ENCODE results near the gene ASMTL.
A peak's percentile ranks its signal among the peaks of the same experiment; 100 is the strongest.

Gene ASMTL

DNA sequence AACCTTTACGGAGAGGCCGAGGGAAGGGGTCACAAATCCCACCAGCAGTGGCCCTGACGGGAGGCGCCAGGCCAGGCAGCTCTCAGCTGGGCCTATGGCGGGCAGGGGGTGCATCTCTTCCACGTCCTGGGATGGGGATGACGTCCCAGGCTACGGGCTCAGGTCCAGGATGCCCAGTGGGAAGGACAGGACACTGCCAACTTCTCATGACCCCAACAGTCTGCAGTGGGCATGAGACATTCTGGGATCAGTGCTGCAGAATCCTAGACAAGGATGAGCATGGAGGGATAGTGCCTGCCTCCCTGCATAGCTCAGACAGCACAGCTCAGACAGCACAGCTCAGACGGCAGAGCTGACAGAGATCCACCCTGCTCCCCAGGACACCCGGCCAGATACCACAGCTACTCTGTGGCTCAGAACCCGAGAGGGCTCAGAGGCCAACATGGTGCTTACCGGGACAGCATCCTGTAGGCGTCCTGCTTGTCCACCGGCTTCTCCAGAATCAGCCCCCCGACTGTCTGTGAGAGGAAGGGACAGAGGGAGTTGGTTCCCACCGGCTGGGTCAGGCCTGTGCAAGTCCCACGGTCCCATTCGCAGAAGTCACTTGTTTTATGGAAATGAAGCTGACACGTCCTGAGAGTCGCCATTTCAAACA, 17.3 kb downstream of the ASMTL start:
- ATAC-seq = no peak; the same call in 1 of the 3 replicates
- TF ChIP-seq GLIS3 (CRISPR knock-in tag; IDR thresholded peaks at IDR 0.05) (no peak), OSR1 (CRISPR knock-in tag; IDR thresholded peaks at IDR 0.05) (no peak), ZNF8 (CRISPR knock-in tag; IDR thresholded peaks at IDR 0.05) (no peak), ZC3H10 (CRISPR knock-in tag; IDR thresholded peaks at IDR 0.05) (no peak), ZNF70 (CRISPR knock-in tag; IDR thresholded peaks at IDR 0.05) (no peak), ARNTL (CRISPR knock-in tag; IDR thresholded peaks at IDR 0.05; ENCODE audit: borderline replicate concordance, low read depth) (no peak), ZNF565 (CRISPR knock-in tag; conservative IDR thresholded peaks at IDR 0.05; ENCODE audit: low read depth) (no peak)
- TF ChIP-seq, protein P1, sequence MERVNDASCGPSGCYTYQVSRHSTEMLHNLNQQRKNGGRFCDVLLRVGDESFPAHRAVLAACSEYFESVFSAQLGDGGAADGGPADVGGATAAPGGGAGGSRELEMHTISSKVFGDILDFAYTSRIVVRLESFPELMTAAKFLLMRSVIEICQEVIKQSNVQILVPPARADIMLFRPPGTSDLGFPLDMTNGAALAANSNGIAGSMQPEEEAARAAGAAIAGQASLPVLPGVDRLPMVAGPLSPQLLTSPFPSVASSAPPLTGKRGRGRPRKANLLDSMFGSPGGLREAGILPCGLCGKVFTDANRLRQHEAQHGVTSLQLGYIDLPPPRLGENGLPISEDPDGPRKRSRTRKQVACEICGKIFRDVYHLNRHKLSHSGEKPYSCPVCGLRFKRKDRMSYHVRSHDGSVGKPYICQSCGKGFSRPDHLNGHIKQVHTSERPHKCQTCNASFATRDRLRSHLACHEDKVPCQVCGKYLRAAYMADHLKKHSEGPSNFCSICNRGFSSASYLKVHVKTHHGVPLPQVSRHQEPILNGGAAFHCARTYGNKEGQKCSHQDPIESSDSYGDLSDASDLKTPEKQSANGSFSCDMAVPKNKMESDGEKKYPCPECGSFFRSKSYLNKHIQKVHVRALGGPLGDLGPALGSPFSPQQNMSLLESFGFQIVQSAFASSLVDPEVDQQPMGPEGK (CRISPR knock-in tag; IDR thresholded peaks at IDR 0.05; ENCODE audit: borderline replicate concordance) = no peak
- TF ChIP-seq, protein P2, sequence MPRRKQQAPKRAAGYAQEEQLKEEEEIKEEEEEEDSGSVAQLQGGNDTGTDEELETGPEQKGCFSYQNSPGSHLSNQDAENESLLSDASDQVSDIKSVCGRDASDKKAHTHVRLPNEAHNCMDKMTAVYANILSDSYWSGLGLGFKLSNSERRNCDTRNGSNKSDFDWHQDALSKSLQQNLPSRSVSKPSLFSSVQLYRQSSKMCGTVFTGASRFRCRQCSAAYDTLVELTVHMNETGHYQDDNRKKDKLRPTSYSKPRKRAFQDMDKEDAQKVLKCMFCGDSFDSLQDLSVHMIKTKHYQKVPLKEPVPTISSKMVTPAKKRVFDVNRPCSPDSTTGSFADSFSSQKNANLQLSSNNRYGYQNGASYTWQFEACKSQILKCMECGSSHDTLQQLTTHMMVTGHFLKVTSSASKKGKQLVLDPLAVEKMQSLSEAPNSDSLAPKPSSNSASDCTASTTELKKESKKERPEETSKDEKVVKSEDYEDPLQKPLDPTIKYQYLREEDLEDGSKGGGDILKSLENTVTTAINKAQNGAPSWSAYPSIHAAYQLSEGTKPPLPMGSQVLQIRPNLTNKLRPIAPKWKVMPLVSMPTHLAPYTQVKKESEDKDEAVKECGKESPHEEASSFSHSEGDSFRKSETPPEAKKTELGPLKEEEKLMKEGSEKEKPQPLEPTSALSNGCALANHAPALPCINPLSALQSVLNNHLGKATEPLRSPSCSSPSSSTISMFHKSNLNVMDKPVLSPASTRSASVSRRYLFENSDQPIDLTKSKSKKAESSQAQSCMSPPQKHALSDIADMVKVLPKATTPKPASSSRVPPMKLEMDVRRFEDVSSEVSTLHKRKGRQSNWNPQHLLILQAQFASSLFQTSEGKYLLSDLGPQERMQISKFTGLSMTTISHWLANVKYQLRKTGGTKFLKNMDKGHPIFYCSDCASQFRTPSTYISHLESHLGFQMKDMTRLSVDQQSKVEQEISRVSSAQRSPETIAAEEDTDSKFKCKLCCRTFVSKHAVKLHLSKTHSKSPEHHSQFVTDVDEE (CRISPR knock-in tag; IDR thresholded peaks at IDR 0.05) = no peak

DNA sequence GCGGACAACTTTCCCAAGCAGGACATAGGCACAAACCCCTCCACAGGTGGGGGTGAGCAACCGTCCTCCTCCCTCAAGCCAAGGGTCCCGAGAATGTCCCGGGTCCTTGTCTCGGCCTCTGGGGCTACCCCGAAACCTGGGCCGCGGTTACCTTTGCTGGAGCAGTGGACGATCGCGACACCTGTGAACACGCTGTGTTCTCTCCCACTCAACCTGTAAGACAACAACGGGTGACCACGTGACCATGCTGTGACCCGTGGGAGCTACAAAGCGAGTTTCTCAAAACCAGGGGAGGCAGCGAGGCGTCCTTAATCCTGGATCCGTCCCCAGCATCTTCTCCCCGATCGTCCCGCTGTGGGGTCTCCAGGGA, 17.9 kb downstream of the ASMTL start:
- ATAC-seq = no peak
- TF ChIP-seq SNAI2 (CRISPR knock-in tag; IDR thresholded peaks at IDR 0.05) (no peak), RARB (CRISPR knock-in tag; IDR thresholded peaks at IDR 0.05) (no peak)

DNA sequence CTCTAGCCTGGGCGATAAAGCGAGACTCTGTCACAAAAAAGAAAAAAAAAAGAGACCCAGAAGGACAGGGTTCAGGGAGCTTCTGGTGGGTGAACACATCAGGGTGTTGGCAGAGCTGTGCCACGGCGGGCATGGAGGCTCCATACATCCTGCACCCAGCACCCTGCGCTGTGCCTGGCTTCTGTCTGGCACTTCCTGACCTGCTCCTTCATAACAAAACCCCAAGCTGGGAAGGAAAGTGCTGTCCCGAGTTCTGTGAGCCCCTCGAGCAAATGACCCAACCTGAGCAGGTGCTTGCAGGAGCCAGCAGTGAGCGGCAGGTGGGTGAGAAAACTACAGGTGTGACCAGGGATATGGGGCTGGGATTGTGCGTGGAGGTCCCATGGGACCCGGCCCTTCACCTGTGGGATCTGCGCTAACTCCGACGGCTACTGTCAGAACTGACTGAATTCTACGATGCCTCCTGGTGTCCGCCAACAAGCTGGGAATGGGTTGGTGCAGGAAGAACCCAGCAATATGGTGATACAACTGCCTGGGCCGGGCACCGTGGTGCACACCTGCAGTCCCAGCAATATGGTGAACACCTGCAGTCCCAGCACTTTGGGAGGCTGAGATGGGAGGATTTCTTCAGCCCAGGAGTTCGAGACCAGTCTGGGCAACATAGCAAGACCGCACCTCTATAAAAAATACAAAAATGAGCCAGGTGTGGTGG, 18.9 kb downstream of the ASMTL start:
- TF ChIP-seq, protein P3, sequence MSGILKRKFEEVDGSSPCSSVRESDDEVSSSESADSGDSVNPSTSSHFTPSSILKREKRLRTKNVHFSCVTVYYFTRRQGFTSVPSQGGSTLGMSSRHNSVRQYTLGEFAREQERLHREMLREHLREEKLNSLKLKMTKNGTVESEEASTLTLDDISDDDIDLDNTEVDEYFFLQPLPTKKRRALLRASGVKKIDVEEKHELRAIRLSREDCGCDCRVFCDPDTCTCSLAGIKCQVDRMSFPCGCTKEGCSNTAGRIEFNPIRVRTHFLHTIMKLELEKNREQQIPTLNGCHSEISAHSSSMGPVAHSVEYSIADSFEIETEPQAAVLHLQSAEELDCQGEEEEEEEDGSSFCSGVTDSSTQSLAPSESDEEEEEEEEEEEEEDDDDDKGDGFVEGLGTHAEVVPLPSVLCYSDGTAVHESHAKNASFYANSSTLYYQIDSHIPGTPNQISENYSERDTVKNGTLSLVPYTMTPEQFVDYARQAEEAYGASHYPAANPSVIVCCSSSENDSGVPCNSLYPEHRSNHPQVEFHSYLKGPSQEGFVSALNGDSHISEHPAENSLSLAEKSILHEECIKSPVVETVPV (CRISPR knock-in tag; IDR thresholded peaks at IDR 0.05) = no peak
- TF ChIP-seq ZFP30 (CRISPR knock-in tag; IDR thresholded peaks at IDR 0.05) (no peak), SNAI2 (CRISPR knock-in tag; IDR thresholded peaks at IDR 0.05) (no peak), ZFP3 (CRISPR knock-in tag; IDR thresholded peaks at IDR 0.05) (no peak), CSDC2 (CRISPR knock-in tag; IDR thresholded peaks at IDR 0.05) (no peak), TOX (CRISPR knock-in tag; IDR thresholded peaks at IDR 0.05; ENCODE audit: borderline replicate concordance) (no peak), GLIS3 (CRISPR knock-in tag; IDR thresholded peaks at IDR 0.05) (no peak), ISL1 (CRISPR knock-in tag; IDR thresholded peaks at IDR 0.05) (no peak), RARB (CRISPR knock-in tag; IDR thresholded peaks at IDR 0.05) (no peak), ZNF565 (CRISPR knock-in tag; conservative IDR thresholded peaks at IDR 0.05; ENCODE audit: low read depth) (no peak), ZC3H10 (CRISPR knock-in tag; IDR thresholded peaks at IDR 0.05) (no peak), ZNF8 (CRISPR knock-in tag; IDR thresholded peaks at IDR 0.05) (no peak), OSR1 (CRISPR knock-in tag; IDR thresholded peaks at IDR 0.05) (no peak), ARNTL (CRISPR knock-in tag; IDR thresholded peaks at IDR 0.05; ENCODE audit: borderline replicate concordance, low read depth) (no peak), BACH2 (CRISPR knock-in tag; IDR thresholded peaks at IDR 0.05; ENCODE audit: borderline replicate concordance) (no peak)
- TF ChIP-seq, protein P4, sequence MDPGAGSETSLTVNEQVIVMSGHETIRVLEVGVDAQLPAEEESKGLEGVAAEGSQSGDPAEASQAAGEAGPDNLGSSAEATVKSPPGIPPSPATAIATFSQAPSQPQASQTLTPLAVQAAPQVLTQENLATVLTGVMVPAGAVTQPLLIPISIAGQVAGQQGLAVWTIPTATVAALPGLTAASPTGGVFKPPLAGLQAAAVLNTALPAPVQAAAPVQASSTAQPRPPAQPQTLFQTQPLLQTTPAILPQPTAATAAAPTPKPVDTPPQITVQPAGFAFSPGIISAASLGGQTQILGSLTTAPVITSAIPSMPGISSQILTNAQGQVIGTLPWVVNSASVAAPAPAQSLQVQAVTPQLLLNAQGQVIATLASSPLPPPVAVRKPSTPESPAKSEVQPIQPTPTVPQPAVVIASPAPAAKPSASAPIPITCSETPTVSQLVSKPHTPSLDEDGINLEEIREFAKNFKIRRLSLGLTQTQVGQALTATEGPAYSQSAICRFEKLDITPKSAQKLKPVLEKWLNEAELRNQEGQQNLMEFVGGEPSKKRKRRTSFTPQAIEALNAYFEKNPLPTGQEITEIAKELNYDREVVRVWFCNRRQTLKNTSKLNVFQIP (CRISPR knock-in tag; IDR thresholded peaks at IDR 0.05; ENCODE audit: borderline replicate concordance, low read depth) = no peak
- TF ChIP-seq, protein P2 (CRISPR knock-in tag; IDR thresholded peaks at IDR 0.05) = no peak
- TF ChIP-seq, protein P1 (CRISPR knock-in tag; IDR thresholded peaks at IDR 0.05; ENCODE audit: borderline replicate concordance) = no peak
- 0 out of 3 replicates have a peak, but pooled peaks have one; percentile 19 for ATAC-seq
